GM19023 (cell line): Measurements from ENCODE around the gene RPL18.
"Not testable (repeated sequence)": the region's sequence is repeated elsewhere in the genome, so short reads cannot be mapped to it uniquely, and the experiment has no call there.

Source experiments
- ATAC-seq: cut with Tn5 transposase; IDR thresholded peaks from one replicate; pipeline ENCODE4 v1.9.1; 2021; ENCODE audit warnings: mild to moderate bottlenecking, moderate library complexity; ENCODE audit not compliant: unreplicated experiment

Gene RPL18

GRCh38 chr19:48588670-48589401 is 30.1 kb downstream of the RPL18 start:
- ATAC-seq = no peak

GRCh38 chr19:48587387-48587786 is 31.6 kb downstream of the RPL18 start:
- ATAC-seq = no peak

GRCh38 chr19:48582168-48582567 is 36.8 kb downstream of the RPL18 start:
- no peak for ATAC-seq

- no peak for ATAC-seq
Measured at GRCh38 chr19:48578891-48579290, 40.1 kb downstream of the RPL18 start.

- ATAC-seq = not testable (repeated sequence)
Measured at GRCh38 chr19:48577908-48578307, 41.1 kb downstream of the RPL18 start.

- no peak for ATAC-seq
Measured at GRCh38 chr19:48575931-48576622, 42.9 kb downstream of the RPL18 start.

- no peak for ATAC-seq
Measured at GRCh38 chr19:48573163-48573505, 45.8 kb downstream of the RPL18 start.

- ATAC-seq = no peak
Measured at GRCh38 chr19:48571378-48572162, 47.4 kb downstream of the RPL18 start.

- no peak for ATAC-seq
Measured at GRCh38 chr19:48569814-48570213, 49.2 kb downstream of the RPL18 start.

GRCh38 chr19:48568345-48568886 is 50.6 kb downstream of the RPL18 start:
- ATAC-seq = no peak
